HCT116 (cell line): Measurements from ENCODE around the gene PFDN4. TPM values are rescaled to one million over a fixed set of nuclear protein-coding genes. Genes with fewer than 3 reads are reported as not detected.

Experiments
- ATAC-seq: fragments of 200-7000 bp; cut with Tn5 transposase; 2 replicates; pipeline ENCODE4 v1.9.1; 2020; ENCODE audit warnings: mild to moderate bottlenecking, moderate library complexity
- BruUV-seq: library from RNA; stranded (reverse); fragments of 400-500 nt; replicated peaks from 2 replicates; lab custom pipeline; 2021; lab: Mats Ljungman, UMichigan
- CTCF ChIA-PET: fragments of 300-600 bp; sonication (Branson Sonifier 250); formaldehyde crosslinking; loops from one replicate; lab custom pipeline; 2021; ENCODE audit warnings: antibody characterized with exemption; lab: Charles Lee
- POLR2A ChIA-PET: fragments of 300-600, 350-600 bp; sonication (Branson Sonifier 250); formaldehyde crosslinking; loops from one replicate; lab custom pipeline; 2021; ENCODE audit warnings: antibody characterized with exemption; lab: Charles Lee
- RAD21 ChIA-PET, 2 experiments: fragments of 300-600 bp; sonication (Branson Sonifier 250); formaldehyde crosslinking; loops; one replicate each; lab custom pipeline; 2023; ENCODE audit warnings: low total read pairs in 2 of 2; ENCODE audit not compliant: uncharacterized antibody in 2 of 2, unreplicated experiment in 2 of 2, low non-redundant PET in 1 of 2; lab: Charles Lee
- DNase-seq: peaks from one replicate; pipeline ENCODE4 v3.0.0-alpha.2; 2010; ENCODE audit warnings: low read depth, low spot score
- H2AFZ ChIP-seq: fragments of 200-600 bp; shearing (Covaris generic), sonication (generic); 2 replicates; pipeline ENCODE4 v1.6.1; 2017; ENCODE audit warnings: low read depth, mixed run types, mixed read lengths, antibody characterized with exemption, low read length; ENCODE audit not compliant: poor library complexity, severe bottlenecking
- H3K27ac ChIP-seq: 2 replicates; pipeline ENCODE4 v1.5.1; 2012; ENCODE audit warnings: low read depth, low read length
- H3K27me3 ChIP-seq: fragments of 200-600 bp; sonication (generic); 2 replicates; pipeline ENCODE4 v1.6.1; 2016; ENCODE audit warnings: mixed run types, low read length, mixed read lengths; ENCODE audit not compliant: insufficient read depth
- H3K36me3 ChIP-seq, 2 experiments: fragments of 200-500 bp in 1 of 2; fragments of 200-600 bp in 1 of 2; sonication (Bioruptor generic) in 1 of 2; sonication (generic) in 1 of 2; 2 replicates each; pipeline versions ENCODE4 v1.5.1 to v1.6.1; 2014 to 2016; ENCODE audit warnings: low read length in 2 of 2, inconsistent platforms in 1 of 2, mixed read lengths in 1 of 2, mixed run types in 1 of 2; ENCODE audit not compliant: insufficient read depth in 2 of 2, control insufficient read depth in 1 of 2
- H3K4me1 ChIP-seq, 2 experiments: fragments of 200-600 bp in 1 of 2; sonication (generic) in 1 of 2; 2 replicates each; pipeline versions ENCODE4 v1.5.1 to v1.6.1; 2012 to 2017; ENCODE audit warnings: low read length in 2 of 2, inconsistent platforms in 1 of 2, mild to moderate bottlenecking in 1 of 2, mixed read lengths in 1 of 2, mixed run types in 1 of 2, moderate library complexity in 1 of 2; ENCODE audit not compliant: insufficient read depth in 2 of 2, control insufficient read depth in 1 of 2
- H3K4me2 ChIP-seq: fragments of 200-600 bp; sonication (generic); 2 replicates; pipeline ENCODE4 v1.6.1; 2017; ENCODE audit warnings: mixed run types, low read length, mixed read lengths
- H3K4me3 ChIP-seq, 2 experiments: fragments of 200-600 bp in 1 of 2; sonication (generic) in 1 of 2; replicated peaks in 1 of 2; 2 replicates each; pipeline ENCODE4 v1.5.1; 2011 to 2016; ENCODE audit warnings: low read length in 2 of 2, control low read depth in 1 of 2, low read depth in 1 of 2, mild to moderate bottlenecking in 1 of 2, mixed read lengths in 1 of 2, mixed run types in 1 of 2
- H3K79me2 ChIP-seq: fragments of 200-600 bp; sonication (generic); 2 replicates; pipeline ENCODE4 v1.6.1; 2017; ENCODE audit warnings: mild to moderate bottlenecking, mixed run types, low read length, moderate library complexity, mixed read lengths; ENCODE audit not compliant: insufficient read depth
- H3K9ac ChIP-seq: fragments of 200-600 bp; sonication (generic); 2 replicates; pipeline ENCODE4 v1.6.1; 2016; ENCODE audit warnings: low read length, mixed read lengths
- H3K9me2 ChIP-seq: fragments of 200-600 bp; sonication (generic), shearing (Covaris generic); 2 replicates; pipeline ENCODE4 v1.6.1; 2017; ENCODE audit warnings: mixed run types, mild to moderate bottlenecking, moderate library complexity; ENCODE audit not compliant: insufficient read depth
- H3K9me3 ChIP-seq, 2 experiments: fragments of 200-500 bp in 1 of 2; fragments of 200-600 bp in 1 of 2; sonication (Bioruptor generic) in 1 of 2; sonication (generic) in 1 of 2; 2 replicates each; pipeline ENCODE4 v1.6.1; 2014 to 2017; ENCODE audit warnings: low read length in 2 of 2, mixed read lengths in 2 of 2, inconsistent platforms in 1 of 2, low read depth in 1 of 2, mild to moderate bottlenecking in 1 of 2, mixed run types in 1 of 2, moderate library complexity in 1 of 2; ENCODE audit not compliant: control insufficient read depth in 1 of 2, insufficient read depth in 1 of 2
- H4K20me1 ChIP-seq: fragments of 200-600 bp; sonication (generic), shearing (Covaris generic); 2 replicates; pipeline ENCODE4 v1.6.1; 2017; ENCODE audit warnings: mixed run types, mild to moderate bottlenecking, moderate library complexity; ENCODE audit not compliant: insufficient read depth
- ATF3 ChIP-seq: IDR thresholded peaks from 2 replicates; pipeline ENCODE4 v1.6.1; 2012
- CBX3 ChIP-seq: IDR thresholded peaks from 2 replicates; pipeline ENCODE4 v1.6.1; 2012; ENCODE audit warnings: low read depth
- CEBPB ChIP-seq: IDR thresholded peaks from 2 replicates; pipeline ENCODE4 v1.6.1; 2012; ENCODE audit warnings: low read depth
- CTCF ChIP-seq, 3 experiments: fragments of 200-600 bp in 1 of 3; sonication (generic) in 1 of 3; IDR thresholded peaks in 2 of 3; conservative IDR thresholded peaks in 1 of 3; 2 replicates each; pipeline ENCODE4 v1.5.1; 2012 to 2017; ENCODE audit warnings: low read depth in 2 of 3, low read length in 2 of 3, antibody characterized with exemption in 1 of 3, borderline replicate concordance in 1 of 3, control low read depth in 1 of 3, mild to moderate bottlenecking in 1 of 3, mixed read lengths in 1 of 3, mixed run types in 1 of 3, moderate library complexity in 1 of 3; ENCODE audit not compliant: insufficient read depth in 1 of 3
- EGR1 ChIP-seq: IDR thresholded peaks from 2 replicates; pipeline ENCODE4 v1.6.1; 2012; ENCODE audit warnings: low read depth
- ELF1 ChIP-seq: IDR thresholded peaks from 2 replicates; pipeline ENCODE4 v1.6.1; 2012; ENCODE audit warnings: low read depth, borderline replicate concordance
- EZH2 ChIP-seq: fragments of 200-600 bp; sonication (generic); IDR thresholded peaks from 2 replicates; pipeline ENCODE4 v1.6.1; 2017; ENCODE audit warnings: antibody characterized with exemption, mixed run types
- EZH2phosphoT487 ChIP-seq: fragments of 200-600 bp; IDR thresholded peaks from 2 replicates; pipeline ENCODE4 v1.6.1; 2018; ENCODE audit warnings: antibody characterized with exemption, borderline replicate concordance
- FOSL1 ChIP-seq: IDR thresholded peaks from 2 replicates; pipeline ENCODE4 v1.6.1; 2012; ENCODE audit warnings: low read depth
- MAX ChIP-seq: IDR thresholded peaks from 2 replicates; pipeline ENCODE4 v1.6.1; 2012
- POLR2A ChIP-seq: IDR thresholded peaks from 2 replicates; pipeline ENCODE4 v1.7.0; 2011; ENCODE audit warnings: borderline replicate concordance; ENCODE audit not compliant: insufficient read depth, insufficient read length; ENCODE audit errors: extremely low read depth
- RAD21 ChIP-seq: IDR thresholded peaks from 2 replicates; pipeline ENCODE4 v1.6.1; 2012; ENCODE audit warnings: low read depth, mild to moderate bottlenecking
- SP1 ChIP-seq: IDR thresholded peaks from 2 replicates; pipeline ENCODE4 v1.6.1; 2012; ENCODE audit warnings: low read depth
- SRF ChIP-seq: IDR thresholded peaks from 2 replicates; pipeline ENCODE4 v1.6.1; 2012; ENCODE audit warnings: low read depth
- ZBTB33 ChIP-seq: IDR thresholded peaks from 2 replicates; pipeline ENCODE4 v1.6.1; 2011; ENCODE audit warnings: mild to moderate bottlenecking, low read length, moderate library complexity; ENCODE audit not compliant: insufficient replicate concordance; ENCODE audit errors: extremely low read depth
- ZFX ChIP-seq: fragments of 450-650 bp; IDR thresholded peaks from 2 replicates; pipeline ENCODE4 v1.6.1; 2017
- intact Hi-C: fragments of 100-400 bp; cut with micrococcal nuclease; formaldehyde crosslinking; loops from 2 replicates; pipeline ENCODE4 v1.10.0; 2022
- total RNA-seq: library from RNA; stranded (reverse); gene quantifications from one replicate; pipeline ENCODE4 v1.2.1, GENCODE V29; 2021; ENCODE audit not compliant: unreplicated experiment

PFDN4 gene
- total RNA-seq, 1 experiment from 2014 or later: 71.5 TPM

- RAD21 ChIA-PET: no interaction called here
- Histone ChIP-seq H3K4me3 (no peak overlapping the region), H3K79me2 (no peaks in the 10 kb centered on the region; the same call in 1 of the 2 replicates), H3K9me2 (no peaks in the 10 kb centered on the region)
- no TSS peak for BruUV-seq
- TF ChIP-seq ELF1 (no peak), EZH2phosphoT487 (no peak)
- TF ChIP-seq, all 23 proteins: peak for 0
- ATAC-seq: no peak
- Histone ChIP-seq H3K27me3 (no peaks in the 10 kb centered on the region), H4K20me1 (no peaks in the 10 kb centered on the region), H3K4me2 (no peak overlapping the region), H2AFZ (no peak overlapping the region), H3K27ac (no peak overlapping the region), H3K4me1 (peaks cover 3 to 24% of the 10 kb centered on the region in 2 experiments; a peak in 2 of 4 replicates), H3K9ac (no peak overlapping the region), H3K36me3 (peaks cover 38 to 86% of the 10 kb centered on the region in 2 experiments), H3K9me3 (no peaks in the 10 kb centered on the region)
- DNase-seq: no peak
- ChIA-PET CTCF (no interaction called here), POLR2A (no interaction called here)
- intact Hi-C loops: no loop called here
Measured at GRCh38 chr20:54158856-54159418, 49.0 kb upstream of the PFDN4 start.

GRCh38 chr20:54160065-54161007 is 47.6 kb upstream of the PFDN4 start:
- no peak overlapping the region for H2AFZ ChIP-seq
- peaks cover 3 to 13% of the 10 kb centered on the region in 2 experiments; a peak in 2 of 4 replicates for H3K4me1 ChIP-seq
- DNase-seq: no peak
- H3K9ac ChIP-seq: no peak overlapping the region
- intact Hi-C loops: no loop called here
- no peaks in the 10 kb centered on the region; the same call in 1 of the 2 replicates for H3K79me2 ChIP-seq
- no peaks in the 10 kb centered on the region for H4K20me1 ChIP-seq
- H3K4me3 ChIP-seq: no peak overlapping the region
- H3K4me2 ChIP-seq: no peak overlapping the region
- no peak overlapping the region for H3K27ac ChIP-seq
- H3K27me3 ChIP-seq: no peaks in the 10 kb centered on the region
- BruUV-seq: no TSS peak
- H3K9me3 ChIP-seq: no peaks in the 10 kb centered on the region
- peaks cover 42 to 87% of the 10 kb centered on the region in 2 experiments for H3K36me3 ChIP-seq
- ATAC-seq: no peak
- ChIA-PET POLR2A (no interaction called here), RAD21 (no interaction called here), CTCF (no interaction called here)
- H3K9me2 ChIP-seq: no peaks in the 10 kb centered on the region
- TF ChIP-seq CTCF (IDR thresholded peaks at IDR 0.05 in 2 of 3, conservative IDR thresholded peaks at IDR 0.05 in 1 of 3; ENCODE audit: borderline replicate concordance in 1 of 3, insufficient read depth in 1 of 3, low read depth in 2 of 3, low read length in 2 of 3) (no peak), CEBPB (no peak), MAX (no peak), RAD21 (no peak), POLR2A (no peak), SRF (no peak), ATF3 (no peak), SP1 (no peak), ZBTB33 (no peak), CBX3 (no peak), EZH2 (no peak), EGR1 (no peak), FOSL1 (no peak), ZFX (no peak)
